ENCODE measurements around the gene COPZ2.

DNA sequence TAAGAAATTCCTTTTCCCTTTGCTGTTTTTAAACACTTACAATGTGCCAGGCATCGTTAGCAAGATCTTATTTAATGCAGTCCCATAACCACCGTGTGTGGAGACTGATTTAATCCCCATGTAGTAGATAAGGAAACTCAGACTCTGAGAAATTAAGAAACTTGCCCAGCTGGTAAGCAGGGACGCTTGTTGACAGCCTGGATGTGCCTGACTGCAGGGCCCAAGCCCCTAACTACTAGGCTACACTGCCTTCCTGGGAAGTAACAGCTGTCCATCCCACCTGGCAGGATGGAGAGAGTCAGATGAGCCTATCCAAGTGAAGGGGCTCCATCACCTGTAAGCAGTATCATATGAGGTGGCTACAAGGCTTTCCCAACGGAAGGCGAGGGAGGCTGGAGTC is 43.6 kb downstream of the COPZ2 start:
- TF ChIP-seq, protein P1, sequence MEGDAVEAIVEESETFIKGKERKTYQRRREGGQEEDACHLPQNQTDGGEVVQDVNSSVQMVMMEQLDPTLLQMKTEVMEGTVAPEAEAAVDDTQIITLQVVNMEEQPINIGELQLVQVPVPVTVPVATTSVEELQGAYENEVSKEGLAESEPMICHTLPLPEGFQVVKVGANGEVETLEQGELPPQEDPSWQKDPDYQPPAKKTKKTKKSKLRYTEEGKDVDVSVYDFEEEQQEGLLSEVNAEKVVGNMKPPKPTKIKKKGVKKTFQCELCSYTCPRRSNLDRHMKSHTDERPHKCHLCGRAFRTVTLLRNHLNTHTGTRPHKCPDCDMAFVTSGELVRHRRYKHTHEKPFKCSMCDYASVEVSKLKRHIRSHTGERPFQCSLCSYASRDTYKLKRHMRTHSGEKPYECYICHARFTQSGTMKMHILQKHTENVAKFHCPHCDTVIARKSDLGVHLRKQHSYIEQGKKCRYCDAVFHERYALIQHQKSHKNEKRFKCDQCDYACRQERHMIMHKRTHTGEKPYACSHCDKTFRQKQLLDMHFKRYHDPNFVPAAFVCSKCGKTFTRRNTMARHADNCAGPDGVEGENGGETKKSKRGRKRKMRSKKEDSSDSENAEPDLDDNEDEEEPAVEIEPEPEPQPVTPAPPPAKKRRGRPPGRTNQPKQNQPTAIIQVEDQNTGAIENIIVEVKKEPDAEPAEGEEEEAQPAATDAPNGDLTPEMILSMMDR (conservative IDR thresholded peaks at IDR 0.05), result no peak
- no peak for TF ChIP-seq ZFX (IDR thresholded peaks at IDR 0.05)
